ENCODE data around the gene PMIS2.

PMIS2 gene

GRCh38 chr19:35585848-35586247 lies at the start of gene PMIS2:
TSS of gene PMIS2 (plus strand) at chr19:35586173. CDS start at chr19:35586260, 87 bp downstream.
- no peak for DNase-seq

GRCh38 chr19:35539314-35539713 lies 46.7 kb upstream of the PMIS2 start:
- DNase-seq, result no peak

- no peak for DNase-seq
Measured at GRCh38 chr19:35539850-35540249, 46.1 kb upstream of the PMIS2 start.

GRCh38 chr19:35540356-35540927 lies 45.5 kb upstream of the PMIS2 start:
- DNase-seq, result no peak

GRCh38 chr19:35542209-35542608 lies 43.8 kb upstream of the PMIS2 start:
- DNase-seq, result no peak

GRCh38 chr19:35543280-35544109 lies 42.5 kb upstream of the PMIS2 start:
- no peak for DNase-seq

- no peak for DNase-seq
Measured at GRCh38 chr19:35544110-35544802, 41.7 kb upstream of the PMIS2 start.

- peak; percentile 67 for DNase-seq
Measured at GRCh38 chr19:35545001-35545854, 40.7 kb upstream of the PMIS2 start, which contains the start of gene TMEM147. TSS of gene TMEM147 (plus strand) at chr19:35545626. CDS start at chr19:35545740, 114 bp downstream.

GRCh38 chr19:35545855-35546381 lies 40.1 kb upstream of the PMIS2 start:
- DNase-seq, result peak; percentile 36

GRCh38 chr19:35546532-35546931 lies 39.4 kb upstream of the PMIS2 start:
- DNase-seq, result no peak

- DNase-seq, result peak; percentile 54
Measured at GRCh38 chr19:35549174-35549788, 36.7 kb upstream of the PMIS2 start.

GRCh38 chr19:35549879-35550523 lies 36.0 kb upstream of the PMIS2 start:
- DNase-seq, result no peak

- DNase-seq, result no peak
Measured at GRCh38 chr19:35551091-35551810, 34.7 kb upstream of the PMIS2 start.

GRCh38 chr19:35552534-35553384 lies 33.2 kb upstream of the PMIS2 start:
- no peak for DNase-seq

GRCh38 chr19:35553385-35554000 lies 32.5 kb upstream of the PMIS2 start:
- DNase-seq, result no peak

- DNase-seq, result no peak
Measured at GRCh38 chr19:35554076-35554475, 31.9 kb upstream of the PMIS2 start.

- DNase-seq, result no peak
Measured at GRCh38 chr19:35555301-35556005, 30.5 kb upstream of the PMIS2 start.

GRCh38 chr19:35556025-35556590 lies 29.9 kb upstream of the PMIS2 start:
- no peak for DNase-seq

Data from activated gamma-delta T cell treated with Interleukin-2 at 50 U/mL for 16 hours (primary cell).